ENCODE results near the gene TUT1.
"Not testable (repeated sequence)": the region's sequence is repeated elsewhere in the genome, so short reads cannot be mapped to it uniquely, and the experiment has no call there.

Gene TUT1

GRCh38 chr11:62604460-62605120 is 13.3 kb upstream of the TUT1 start:
- no peak for DNase-seq (ENCODE audit: low read depth in 4 of 4, low spot score in 1 of 4)

GRCh38 chr11:62603776-62604299 is 12.5 kb upstream of the TUT1 start:
- DNase-seq (ENCODE audit: low read depth in 4 of 4, low spot score in 1 of 4): no peak

GRCh38 chr11:62603072-62603408 is 11.7 kb upstream of the TUT1 start:
- no peak for DNase-seq (ENCODE audit: low read depth in 4 of 4, low spot score in 1 of 4)

- no peak for DNase-seq (ENCODE audit: low read depth in 4 of 4, low spot score in 1 of 4)
These were observed 11.1 kb upstream of the TUT1 start for GRCh38 chr11:62602141-62603071.

- peak; percentile 99 for DNase-seq (ENCODE audit: low read depth in 4 of 4, low spot score in 1 of 4)
These were observed 10.2 kb upstream of the TUT1 start, which contains the start of gene MTA2 for GRCh38 chr11:62601372-62602140. MTA2 (minus strand) TSS chr11:62601865; CDS start chr11:62601450, 415 bp downstream.

GRCh38 chr11:62601122-62601371 is 9.7 kb upstream of the TUT1 start:
- DNase-seq (ENCODE audit: low read depth in 4 of 4, low spot score in 1 of 4): peak in 1 of 4 experiments; percentile 54

- DNase-seq (ENCODE audit: low read depth in 4 of 4, low spot score in 1 of 4): no peak
These were observed 9.2 kb upstream of the TUT1 start for GRCh38 chr11:62600367-62601121.

GRCh38 chr11:62599901-62600300 is 8.6 kb upstream of the TUT1 start:
- no peak for DNase-seq (ENCODE audit: low read depth in 4 of 4, low spot score in 1 of 4)

GRCh38 chr11:62599069-62599696 is 7.9 kb upstream of the TUT1 start:
- DNase-seq (ENCODE audit: low read depth in 4 of 4, low spot score in 1 of 4): peak; percentile 85 to 95 (median 89)

GRCh38 chr11:62595124-62595523 is 3.8 kb upstream of the TUT1 start:
- no peak for DNase-seq (ENCODE audit: low read depth in 4 of 4, low spot score in 1 of 4)

GRCh38 chr11:62593434-62594044 is 2.2 kb upstream of the TUT1 start:
- DNase-seq (ENCODE audit: low read depth in 4 of 4, low spot score in 1 of 4): peak in 2 of 4 experiments; percentile 63 to 69

- DNase-seq (ENCODE audit: low read depth in 4 of 4, low spot score in 1 of 4): no peak
These were observed 1.7 kb upstream of the TUT1 start for GRCh38 chr11:62592989-62593421.

GRCh38 chr11:62592146-62592815 is 958 bp upstream of the TUT1 start:
- no peak for DNase-seq (ENCODE audit: low read depth in 4 of 4, low spot score in 1 of 4)

GRCh38 chr11:62588966-62589637 is 2.2 kb downstream of the TUT1 start:
- DNase-seq (ENCODE audit: low read depth in 4 of 4, low spot score in 1 of 4): no peak

- not testable (repeated sequence) for DNase-seq (ENCODE audit: low read depth in 4 of 4, low spot score in 1 of 4)
These were observed 6.0 kb downstream of the TUT1 start for GRCh38 chr11:62585356-62585755.

GRCh38 chr11:62581735-62582134 is 9.6 kb downstream of the TUT1 start:
- not testable (repeated sequence) for DNase-seq (ENCODE audit: low read depth in 4 of 4, low spot score in 1 of 4)

GRCh38 chr11:62580959-62581715 is 10.2 kb downstream of the TUT1 start:
- DNase-seq (ENCODE audit: low read depth in 4 of 4, low spot score in 1 of 4): no peak

GRCh38 chr11:62579252-62579651 is 12.1 kb downstream of the TUT1 start:
- no peak for DNase-seq (ENCODE audit: low read depth in 4 of 4, low spot score in 1 of 4)
